SK-N-MC (cell line): ENCODE results near the gene YPEL2.

Source experiments
- EZH2 ChIP-seq: fragments of 200-600 bp; sonication (generic); IDR thresholded peaks from one replicate; pipeline ENCODE4 v1.6.1; 2017; ENCODE audit warnings: antibody characterized with exemption
- FOXP2 ChIP-seq: optimal IDR thresholded peaks from 2 replicates; pipeline ENCODE3; 2011; ENCODE audit warnings: mild to moderate bottlenecking, moderate library complexity; ENCODE audit not compliant: insufficient read depth; ENCODE audit errors: extremely low read length, control extremely low read depth
- POLR2AphosphoS5 ChIP-seq: IDR thresholded peaks from 2 replicates; pipeline ENCODE4 v1.6.1; 2012; ENCODE audit warnings: mild to moderate bottlenecking, low read depth, low read length, borderline replicate concordance

GRCh38 chr17:59376506-59376905, 45.1 kb downstream of the YPEL2 start:
- TF ChIP-seq POLR2AphosphoS5 (no peak), EZH2 (no peak), FOXP2 (no peak)
